Cardiac muscle cell (in vitro differentiated cells and primary cell): ENCODE results near the gene AUNIP. TPM values are rescaled to one million over a fixed set of nuclear protein-coding genes. Genes with fewer than 3 reads are reported as not detected.

Experiments
- DNase-seq, 2 donors: peaks; one replicate each; pipeline versions ENCODE4 v3.0.0 to v3.0.0-alpha.2; 2010 to 2017; ENCODE audit warnings: low read depth in 1 of 2, low spot score in 1 of 2
- H3K27ac ChIP-seq: fragments of 200-600 bp; sonication (generic); 2 replicates; pipeline ENCODE4 v1.5.1; 2016
- H3K27me3 ChIP-seq: fragments of 200-600 bp; sonication (generic); 2 replicates; pipeline ENCODE4 v1.6.0; 2016; ENCODE audit warnings: control low read depth
- H3K36me3 ChIP-seq: fragments of 200-600 bp; sonication (generic); 2 replicates; pipeline ENCODE4 v1.5.1; 2016; ENCODE audit warnings: control low read depth
- H3K4me1 ChIP-seq: fragments of 200-600 bp; sonication (generic); 2 replicates; pipeline ENCODE4 v1.8.1; 2017; ENCODE audit warnings: low read depth, mild to moderate bottlenecking, mixed run types
- H3K4me3 ChIP-seq: fragments of 200-600 bp; sonication (generic); 2 replicates; pipeline ENCODE4 v1.5.1; 2016; ENCODE audit warnings: mild to moderate bottlenecking
- H3K9me3 ChIP-seq: fragments of 200-600 bp; sonication (generic); 2 replicates; pipeline ENCODE4 v1.5.1; 2017; ENCODE audit warnings: low read depth, mild to moderate bottlenecking, control low read depth
- CTCF ChIP-seq: IDR thresholded peaks from 2 replicates; pipeline ENCODE4 v1.5.1; 2012; ENCODE audit warnings: low read depth, mild to moderate bottlenecking, low read length
- polyA plus RNA-seq: library from polyadenylated mRNA; unstranded; fragments of >200 nt; fragmentation: Nextera tagmentation; extraction: Ambion mirVana; gene quantifications from 2 replicates; pipeline ENCODE4 v1.2.1, GENCODE V29; 2016
- total RNA-seq: library from RNA; depleted of rRNA; stranded (reverse); fragments of >200 nt; gene quantifications from 2 replicates; pipeline ENCODE4 v1.2.3, GENCODE V29; 2016

AUNIP gene
- total and polyA plus RNA-seq, 2 experiments from 2014 or later, result 4.4 to 4.9 TPM

GRCh38 chr1:25786887-25787759 lies 72.1 kb downstream of the AUNIP start:
- Histone ChIP-seq H3K4me3 (no peak overlapping the region), H3K4me1 (peaks cover 46% of the 10 kb centered on the region), H3K27me3 (no peaks in the 10 kb centered on the region), H3K27ac (peak overlapping the region; percentile 4), H3K36me3 (no peaks in the 10 kb centered on the region), H3K9me3 (no peaks in the 10 kb centered on the region)
- TF ChIP-seq CTCF, result no peak
- no peak for DNase-seq

- Histone ChIP-seq H3K4me3 (no peak overlapping the region), H3K9me3 (no peaks in the 10 kb centered on the region), H3K4me1 (peaks cover 48% of the 10 kb centered on the region), H3K27me3 (no peaks in the 10 kb centered on the region), H3K27ac (peak overlapping the region; percentile 67), H3K36me3 (no peaks in the 10 kb centered on the region)
- no peak for DNase-seq
- no peak for TF ChIP-seq CTCF
Measured at GRCh38 chr1:25785333-25786067, 73.8 kb downstream of the AUNIP start.

- H3K36me3 ChIP-seq, result no peaks in the 10 kb centered on the region
- H3K9me3 ChIP-seq, result no peaks in the 10 kb centered on the region
- TF ChIP-seq CTCF, result no peak
- DNase-seq, result peak in 1 of 2 donors; percentile 87
- H3K4me1 ChIP-seq, result peaks cover 57% of the 10 kb centered on the region
- no peak overlapping the region for H3K4me3 ChIP-seq
- peak overlapping the region; percentile 67 for H3K27ac ChIP-seq
- no peaks in the 10 kb centered on the region for H3K27me3 ChIP-seq
Measured at GRCh38 chr1:25784575-25785051, 74.6 kb downstream of the AUNIP start.

Other genes with a start within 250 kb of the AUNIP start
- 85.7 and 118 TPM in 2 replicates for gene MAN1C1, start 242.7 kb downstream of the AUNIP start, total RNA-seq
- gene MAN1C1, start 242.7 kb downstream of the AUNIP start, polyA plus RNA-seq, result 88.8 and 130 TPM in 2 replicates
- gene SELENON, start 59.3 kb downstream of the AUNIP start, total RNA-seq, result 97.3 and 123 TPM in 2 replicates
- 111 and 130 TPM in 2 replicates for gene SELENON, start 59.3 kb downstream of the AUNIP start, polyA plus RNA-seq
- gene MTFR1L, start 39.5 kb downstream of the AUNIP start, total RNA-seq, result 158 and 197 TPM in 2 replicates
- gene MTFR1L, start 39.5 kb downstream of the AUNIP start, polyA plus RNA-seq, result 251 and 266 TPM in 2 replicates
- 10.7 and 12.5 TPM in 2 replicates for gene PAQR7, start 16.3 kb upstream of the AUNIP start, total RNA-seq
- gene PAQR7, start 16.3 kb upstream of the AUNIP start, polyA plus RNA-seq, result 2.1 and 3.1 TPM in 2 replicates
- gene STMN1, start 47.0 kb upstream of the AUNIP start, total RNA-seq, result 225 and 572 TPM in 2 replicates
- 943 and 1,052 TPM in 2 replicates for gene STMN1, start 47.0 kb upstream of the AUNIP start, polyA plus RNA-seq
- 8.3 and 10.9 TPM in 2 replicates for gene PAFAH2, start 138.6 kb upstream of the AUNIP start, total RNA-seq
- gene PAFAH2, start 138.6 kb upstream of the AUNIP start, polyA plus RNA-seq, result 11.1 and 11.2 TPM in 2 replicates
- gene EXTL1, start 162.3 kb upstream of the AUNIP start, total RNA-seq, result 7.0 and 10.1 TPM in 2 replicates
- gene EXTL1, start 162.3 kb upstream of the AUNIP start, polyA plus RNA-seq, result 8.6 and 10.0 TPM in 2 replicates
- gene SLC30A2, start 186.7 kb upstream of the AUNIP start, total RNA-seq, result 1.3 and 1.5 TPM in 2 replicates
- 0.16 and 1.8 TPM in 2 replicates for gene SLC30A2, start 186.7 kb upstream of the AUNIP start, polyA plus RNA-seq
- gene TRIM63, start 208.2 kb upstream of the AUNIP start, total RNA-seq, result 29.4 and 39.6 TPM in 2 replicates
- 25.8 and 32.8 TPM in 2 replicates for gene TRIM63, start 208.2 kb upstream of the AUNIP start, polyA plus RNA-seq